Hepatocyte (in vitro differentiated cells): ENCODE data around the gene SYTL1. TPM values are rescaled to one million over a fixed set of nuclear protein-coding genes. Genes with fewer than 3 reads are reported as not detected.
"Not testable (repeated sequence)": the region's sequence is repeated elsewhere in the genome, so short reads cannot be mapped to it uniquely, and the experiment has no call there.

Experiments
- DNase-seq: peaks from one replicate; pipeline ENCODE4 v3.0.0-alpha.2; 2016; ENCODE audit warnings: low spot score
- H2AFZ ChIP-seq: fragments of 200-600 bp; sonication (generic); 2 replicates; pipeline ENCODE4 v1.6.0; 2016; ENCODE audit warnings: antibody characterized with exemption, mild to moderate bottlenecking
- H3K27ac ChIP-seq: fragments of 200-600 bp; sonication (generic); 2 replicates; pipeline ENCODE4 v1.5.1; 2016; ENCODE audit warnings: mild to moderate bottlenecking
- H3K27me3 ChIP-seq: fragments of 200-600 bp; sonication (generic); 2 replicates; pipeline ENCODE4 v1.6.1; 2016
- H3K36me3 ChIP-seq: fragments of 200-600 bp; sonication (generic); replicated peaks from 2 replicates; pipeline ENCODE4 v1.5.1; 2016; ENCODE audit warnings: low read depth; ENCODE audit not compliant: insufficient read depth
- H3K4me1 ChIP-seq: fragments of 200-600 bp; sonication (generic); 2 replicates; pipeline ENCODE4 v1.5.1; 2016; ENCODE audit warnings: mild to moderate bottlenecking, moderate library complexity; ENCODE audit not compliant: insufficient read depth
- H3K4me2 ChIP-seq: fragments of 200-600 bp; sonication (generic); 2 replicates; pipeline ENCODE4 v1.6.0; 2016
- H3K4me3 ChIP-seq: fragments of 200-600 bp; sonication (generic); 2 replicates; pipeline ENCODE4 v1.5.1; 2016; ENCODE audit warnings: mild to moderate bottlenecking
- H3K79me2 ChIP-seq: fragments of 200-600 bp; sonication (generic); 2 replicates; pipeline ENCODE4 v1.6.0; 2017; ENCODE audit warnings: mild to moderate bottlenecking
- H3K9me2 ChIP-seq: fragments of 200-600 bp; sonication (generic); replicated peaks from 2 replicates; pipeline ENCODE4 v1.6.0; 2017; ENCODE audit warnings: mild to moderate bottlenecking; ENCODE audit not compliant: insufficient read depth
- H3K9me3 ChIP-seq: fragments of 200-600 bp; sonication (generic); 2 replicates; pipeline ENCODE4 v1.5.1; 2016; ENCODE audit warnings: low read depth, mild to moderate bottlenecking
- H4K20me1 ChIP-seq: fragments of 200-600 bp; sonication (generic); 2 replicates; pipeline ENCODE4 v1.6.0; 2016; ENCODE audit warnings: mild to moderate bottlenecking; ENCODE audit not compliant: insufficient read depth, poor library complexity, severe bottlenecking
- CTCF ChIP-seq: fragments of 200-600 bp; sonication (generic); IDR thresholded peaks from 2 replicates; pipeline ENCODE4 v1.5.1; 2016; ENCODE audit warnings: antibody characterized with exemption, mild to moderate bottlenecking; ENCODE audit not compliant: poor library complexity
- EZH2 ChIP-seq: fragments of 200-600 bp; sonication (generic); IDR thresholded peaks from 2 replicates; pipeline ENCODE4 v1.6.1; 2016; ENCODE audit warnings: antibody characterized with exemption, mild to moderate bottlenecking, borderline replicate concordance
- EZH2phosphoT487 ChIP-seq: fragments of 200-600 bp; sonication (generic); IDR thresholded peaks from one replicate; pipeline ENCODE4 v1.6.1; 2018; ENCODE audit warnings: antibody characterized with exemption, mild to moderate bottlenecking, low read depth, moderate library complexity; ENCODE audit not compliant: unreplicated experiment, severe bottlenecking
- WGBS: methylation state at CpG from one replicate; pipeline ENCODE4 v1.1.6; 2016; ENCODE audit warnings: low lambda C conversion rate; ENCODE audit errors: missing lambda C conversion rate; 5-methylcytosine and 5-hydroxymethylcytosine counted together
- polyA plus RNA-seq: library from polyadenylated mRNA; unstranded; fragments of >200 nt; fragmentation: Nextera tagmentation; extraction: Ambion mirVana; gene quantifications from 2 replicates; pipeline ENCODE4 v1.2.1, GENCODE V29; 2016
- total RNA-seq: library from RNA; depleted of rRNA; stranded (reverse); fragments of >200 nt; gene quantifications from 2 replicates; pipeline ENCODE4 v1.2.3, GENCODE V29; 2014

Gene SYTL1
- total and polyA plus RNA-seq, 2 experiments from 2014 or later = 12.1 to 21.7 TPM

DNA sequence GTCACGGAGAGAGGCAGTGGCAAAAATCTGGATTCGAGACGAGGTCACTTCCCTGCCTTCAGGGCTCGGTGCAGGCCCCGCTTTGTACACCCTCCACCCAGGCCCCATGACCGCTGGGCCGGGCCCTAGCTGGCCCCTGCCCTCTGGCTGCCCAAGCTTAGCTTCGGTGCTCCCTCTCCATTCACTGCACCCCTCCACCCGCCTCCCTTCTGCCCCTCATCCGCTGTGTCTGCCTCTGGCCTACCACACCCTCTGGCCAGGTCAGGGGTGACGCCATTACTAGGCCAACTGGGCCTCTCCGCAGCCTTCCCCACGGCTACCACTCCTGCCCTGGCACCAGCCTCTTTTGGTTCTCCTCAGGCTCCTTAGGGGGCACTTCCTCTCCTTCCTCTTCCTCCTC, 41.8 kb downstream of the SYTL1 start:
- TF ChIP-seq EZH2 = no peak
- no peak for TF ChIP-seq EZH2phosphoT487
- no peak for TF ChIP-seq CTCF
- H3K9me2 ChIP-seq = no peaks in the 10 kb centered on the region
- H3K79me2 ChIP-seq = no peaks in the 10 kb centered on the region
- H3K4me2 ChIP-seq = no peak overlapping the region
- H3K9me3 ChIP-seq = no peaks in the 10 kb centered on the region
- H3K36me3 ChIP-seq = no peaks in the 10 kb centered on the region
- H2AFZ ChIP-seq = no peak overlapping the region
- no peak for DNase-seq
- H3K4me3 ChIP-seq = no peak overlapping the region
- no peak overlapping the region for H3K27ac ChIP-seq
- 95% methylated on average over 10 of the region's 13 CpGs for WGBS
- H4K20me1 ChIP-seq = no peaks in the 10 kb centered on the region
- no peaks in the 10 kb centered on the region for H3K27me3 ChIP-seq
- H3K4me1 ChIP-seq = no peaks in the 10 kb centered on the region

GRCh38 chr1:27384797-27385196, 43.0 kb downstream of the SYTL1 start:
- H3K4me3 ChIP-seq, H4K20me1 ChIP-seq, H3K4me2 ChIP-seq, H3K27ac ChIP-seq, DNase-seq, H3K9me2 ChIP-seq, H3K4me1 ChIP-seq, H3K27me3 ChIP-seq, H3K79me2 ChIP-seq, H3K9me3 ChIP-seq, H2AFZ ChIP-seq, H3K36me3 ChIP-seq: not testable (repeated sequence)
- 94% methylated on average over 3 of the region's 3 CpGs for WGBS

DNA sequence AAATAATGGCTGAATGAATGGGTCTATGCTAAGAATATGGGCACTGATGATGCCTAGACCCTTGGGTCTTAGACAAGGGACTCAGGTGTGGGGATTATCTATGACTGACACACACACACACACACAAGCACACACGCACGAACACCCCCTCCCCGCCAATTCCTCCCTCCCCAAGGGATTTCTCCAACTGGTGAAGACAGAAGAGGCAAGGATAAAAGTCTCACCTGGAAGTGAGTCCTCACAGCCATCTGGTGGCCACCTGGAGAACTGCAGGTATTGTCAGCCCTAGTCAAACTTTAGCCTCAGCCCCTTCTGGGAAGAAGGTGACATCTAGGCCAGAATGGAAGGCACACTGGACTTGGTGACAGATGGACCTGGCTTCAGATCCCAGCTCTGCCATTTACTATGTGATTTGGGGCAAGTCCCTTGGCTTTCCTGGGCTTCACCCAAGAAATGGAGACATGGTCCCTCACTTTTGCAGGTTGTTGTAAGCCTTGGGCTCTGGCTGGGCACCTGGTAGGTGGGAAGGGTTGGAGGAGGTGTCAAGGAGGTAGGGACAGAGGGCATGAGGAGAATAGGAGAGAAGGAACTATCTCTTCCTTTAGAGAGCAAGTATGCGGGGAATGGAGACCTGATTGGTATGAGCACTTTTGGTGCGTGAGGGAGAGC, 46.6 kb downstream of the SYTL1 start:
- H3K4me3 ChIP-seq = no peak overlapping the region
- no peaks in the 10 kb centered on the region for H3K27me3 ChIP-seq
- H3K9me2 ChIP-seq = no peaks in the 10 kb centered on the region
- no peaks in the 10 kb centered on the region for H3K79me2 ChIP-seq
- H3K4me2 ChIP-seq = no peak overlapping the region
- H3K9me3 ChIP-seq = no peaks in the 10 kb centered on the region
- H3K36me3 ChIP-seq = no peaks in the 10 kb centered on the region
- H4K20me1 ChIP-seq = no peaks in the 10 kb centered on the region
- H2AFZ ChIP-seq = no peak overlapping the region
- H3K27ac ChIP-seq = no peak overlapping the region
- peaks cover 8% of the 10 kb centered on the region for H3K4me1 ChIP-seq
- peak; percentile 84 for DNase-seq
- 40% methylated on average over 5 of the region's 5 CpGs for WGBS
- TF ChIP-seq EZH2 = no peak
- TF ChIP-seq EZH2phosphoT487 = no peak
- TF ChIP-seq CTCF = peak; percentile 79

DNA sequence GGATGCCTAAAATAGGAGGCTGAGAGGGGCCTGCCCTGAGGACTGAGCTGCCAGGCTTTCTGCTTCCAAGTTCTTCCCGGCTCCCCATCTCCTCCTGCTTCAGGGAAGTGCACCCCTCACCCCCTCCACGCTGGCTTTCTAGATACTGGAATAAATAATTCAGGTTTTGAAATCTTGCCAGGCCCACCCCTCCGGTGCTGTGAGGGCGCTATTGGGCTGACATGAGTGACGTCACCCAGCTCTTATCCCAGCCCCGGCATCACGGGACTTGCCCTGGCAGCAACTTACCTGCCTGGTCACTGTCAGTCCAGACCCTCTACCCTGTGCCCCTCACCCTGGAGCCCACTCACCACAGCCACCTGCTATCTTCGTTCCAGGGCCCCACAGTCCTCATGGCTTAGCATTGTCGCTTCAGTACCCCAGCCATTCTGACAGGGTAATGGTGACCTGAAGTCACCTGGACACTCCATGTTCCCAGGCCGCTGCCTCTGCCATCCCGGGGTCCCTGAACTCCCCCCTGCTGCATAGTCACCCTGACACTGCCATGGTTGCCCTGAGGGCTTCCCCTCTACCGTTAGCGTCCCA, 49.8 kb downstream of the SYTL1 start:
- Histone ChIP-seq H3K36me3 (no peaks in the 10 kb centered on the region), H3K4me3 (no peak overlapping the region), H3K27me3 (no peaks in the 10 kb centered on the region), H3K9me3 (no peaks in the 10 kb centered on the region), H3K4me1 (peaks cover 8% of the 10 kb centered on the region), H3K9me2 (no peaks in the 10 kb centered on the region), H3K4me2 (peak overlapping the region; percentile 92), H4K20me1 (no peaks in the 10 kb centered on the region), H2AFZ (peak overlapping the region; percentile 38), H3K27ac (no peak overlapping the region), H3K79me2 (no peaks in the 10 kb centered on the region)
- TF ChIP-seq CTCF = no peak
- no peak for TF ChIP-seq EZH2phosphoT487
- no peak for TF ChIP-seq EZH2
- peak; percentile 78 for DNase-seq
- 24% methylated on average over 12 of the region's 13 CpGs for WGBS
